Neural progenitor cell (in vitro differentiated cells): ENCODE data around the gene DCTN5. TPM values are rescaled to one million over a fixed set of nuclear protein-coding genes. Genes with fewer than 3 reads are reported as not detected.

Experiments used
- DNase-seq: peaks from one replicate; pipeline ENCODE4 v3.0.0-alpha.2; 2016; ENCODE audit warnings: low spot score
- H2AFZ ChIP-seq: fragments of 200-600 bp; sonication (generic); replicated peaks from 2 replicates; pipeline ENCODE4 v1.6.1; 2016; ENCODE audit warnings: antibody characterized with exemption
- H3F3A ChIP-seq: fragments of 200-600 bp; sonication (generic); 2 replicates; pipeline ENCODE4 v1.6.1; 2016; ENCODE audit warnings: antibody characterized with exemption, low read depth
- H3K27ac ChIP-seq: fragments of 200-600 bp; sonication (generic); 2 replicates; pipeline ENCODE4 v1.5.1; 2016; ENCODE audit warnings: mild to moderate bottlenecking
- H3K27me3 ChIP-seq: fragments of 200-600 bp; sonication (generic); 2 replicates; pipeline ENCODE4 v1.6.1; 2016; ENCODE audit warnings: mild to moderate bottlenecking, moderate library complexity
- H3K36me3 ChIP-seq: fragments of 200-600 bp; sonication (generic); 2 replicates; pipeline ENCODE4 v1.5.1; 2016
- H3K4me1 ChIP-seq: fragments of 200-600 bp; sonication (generic); 2 replicates; pipeline ENCODE4 v1.6.1; 2016; ENCODE audit warnings: mixed run types
- H3K4me2 ChIP-seq: fragments of 200-600 bp; sonication (generic); 2 replicates; pipeline ENCODE4 v1.6.1; 2016
- H3K4me3 ChIP-seq: fragments of 200-600 bp; sonication (generic); 2 replicates; pipeline ENCODE4 v1.5.1; 2016
- H3K79me2 ChIP-seq: fragments of 200-600 bp; sonication (generic); 2 replicates; pipeline ENCODE4 v1.6.1; 2016; ENCODE audit warnings: low read depth
- H3K9ac ChIP-seq: fragments of 200-600 bp; sonication (generic); 2 replicates; pipeline ENCODE4 v1.6.1; 2016
- H3K9me3 ChIP-seq: fragments of 200-600 bp; sonication (generic); 2 replicates; pipeline ENCODE4 v1.5.1; 2016; ENCODE audit warnings: low read depth
- H4K20me1 ChIP-seq: fragments of 200-600 bp; sonication (generic); 2 replicates; pipeline ENCODE4 v1.6.1; 2016; ENCODE audit warnings: low read depth
- H3K27ac Mint-ChIP-seq: 3 replicates; pipeline ENCODE4 v1.8.0; 2021; ENCODE audit warnings: mixed read lengths
- H3K27me3 Mint-ChIP-seq: 2 replicates; pipeline ENCODE4 v1.8.0; 2022; ENCODE audit warnings: low read depth, mild to moderate bottlenecking, inconsistent platforms, moderate library complexity, mixed read lengths; ENCODE audit not compliant: insufficient read depth
- H3K36me3 Mint-ChIP-seq: 3 replicates; pipeline ENCODE4 v1.8.0; 2021; ENCODE audit warnings: mixed read lengths
- H3K4me1 Mint-ChIP-seq: 3 replicates; pipeline ENCODE4 v1.8.0; 2021; ENCODE audit warnings: mixed read lengths
- H3K4me3 Mint-ChIP-seq: 3 replicates; pipeline ENCODE4 v1.8.0; 2021; ENCODE audit warnings: mild to moderate bottlenecking, moderate library complexity, mixed read lengths
- H3K9me3 Mint-ChIP-seq: 3 replicates; pipeline ENCODE4 v1.8.0; 2020; ENCODE audit warnings: mixed read lengths
- EZH2 ChIP-seq: fragments of 200-600 bp; sonication (generic); IDR thresholded peaks from 2 replicates; pipeline ENCODE4 v1.6.1; 2017; ENCODE audit warnings: antibody characterized with exemption, mild to moderate bottlenecking, moderate library complexity
- EZH2phosphoT487 ChIP-seq: fragments of 200-600 bp; sonication (generic); IDR thresholded peaks from 2 replicates; pipeline ENCODE4 v1.6.1; 2017; ENCODE audit warnings: antibody characterized with exemption
- total RNA-seq: library from RNA; depleted of rRNA; stranded (reverse); fragments of >200 nt; gene quantifications from 2 replicates; pipeline ENCODE4 v1.2.3, GENCODE V29; 2015; ENCODE audit warnings: low replicate concordance
- TF ChIP-seq, protein P1 (sequence below): fragments of 200-600 bp; sonication (generic); IDR thresholded peaks from 2 replicates; pipeline ENCODE4 v1.5.1; 2017; ENCODE audit warnings: antibody characterized with exemption, mild to moderate bottlenecking

Gene DCTN5
- total RNA-seq, 1 donor from 2014 or later = 35.7 TPM

DNA sequence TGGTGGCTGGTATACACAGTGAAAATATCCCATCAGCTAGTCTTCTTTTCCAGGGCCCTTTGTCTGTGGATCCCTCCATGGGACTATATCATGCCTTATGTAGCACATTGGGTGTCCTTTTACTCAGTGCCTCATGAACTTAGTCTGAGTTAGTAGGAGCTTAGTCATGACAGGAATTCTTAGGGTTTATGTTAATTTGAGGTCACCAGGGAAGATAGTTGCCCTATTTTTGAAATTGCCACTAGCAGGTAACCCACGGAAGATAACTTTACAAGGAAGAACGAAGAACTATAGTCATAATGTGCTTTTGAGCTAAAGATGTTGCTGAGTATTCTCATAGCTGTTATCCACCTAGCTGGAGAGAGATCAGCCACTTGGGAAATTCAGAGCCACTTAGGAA lies 22.7 kb downstream of the DCTN5 start:
- H3K36me3 Mint-ChIP-seq = peaks cover 35% of the 10 kb centered on the region
- H3K4me3 Mint-ChIP-seq = no peak overlapping the region

GRCh38 chr16:23666571-23667354 lies 25.5 kb downstream of the DCTN5 start:
- no peak overlapping the region for H2AFZ ChIP-seq
- H3K9me3 Mint-ChIP-seq = no peaks in the 10 kb centered on the region
- no peak overlapping the region for H3K4me3 Mint-ChIP-seq
- H3K27me3 ChIP-seq = no peaks in the 10 kb centered on the region
- no peaks in the 10 kb centered on the region for H3K4me1 Mint-ChIP-seq
- no peak for TF ChIP-seq EZH2
- no peak for TF ChIP-seq EZH2phosphoT487
- TF ChIP-seq, protein P1, sequence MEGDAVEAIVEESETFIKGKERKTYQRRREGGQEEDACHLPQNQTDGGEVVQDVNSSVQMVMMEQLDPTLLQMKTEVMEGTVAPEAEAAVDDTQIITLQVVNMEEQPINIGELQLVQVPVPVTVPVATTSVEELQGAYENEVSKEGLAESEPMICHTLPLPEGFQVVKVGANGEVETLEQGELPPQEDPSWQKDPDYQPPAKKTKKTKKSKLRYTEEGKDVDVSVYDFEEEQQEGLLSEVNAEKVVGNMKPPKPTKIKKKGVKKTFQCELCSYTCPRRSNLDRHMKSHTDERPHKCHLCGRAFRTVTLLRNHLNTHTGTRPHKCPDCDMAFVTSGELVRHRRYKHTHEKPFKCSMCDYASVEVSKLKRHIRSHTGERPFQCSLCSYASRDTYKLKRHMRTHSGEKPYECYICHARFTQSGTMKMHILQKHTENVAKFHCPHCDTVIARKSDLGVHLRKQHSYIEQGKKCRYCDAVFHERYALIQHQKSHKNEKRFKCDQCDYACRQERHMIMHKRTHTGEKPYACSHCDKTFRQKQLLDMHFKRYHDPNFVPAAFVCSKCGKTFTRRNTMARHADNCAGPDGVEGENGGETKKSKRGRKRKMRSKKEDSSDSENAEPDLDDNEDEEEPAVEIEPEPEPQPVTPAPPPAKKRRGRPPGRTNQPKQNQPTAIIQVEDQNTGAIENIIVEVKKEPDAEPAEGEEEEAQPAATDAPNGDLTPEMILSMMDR = no peak
- DNase-seq = no peak
- H3F3A ChIP-seq = no peaks in the 10 kb centered on the region
- H4K20me1 ChIP-seq = no peaks in the 10 kb centered on the region
- H3K9ac ChIP-seq = no peak overlapping the region
- H3K27ac Mint-ChIP-seq = no peak overlapping the region
- H3K4me2 ChIP-seq = no peak overlapping the region
- H3K36me3 Mint-ChIP-seq = peaks cover 28% of the 10 kb centered on the region
- H3K9me3 ChIP-seq = no peaks in the 10 kb centered on the region
- H3K27me3 Mint-ChIP-seq = no peaks in the 10 kb centered on the region
- no peaks in the 10 kb centered on the region for H3K4me1 ChIP-seq
- H3K27ac ChIP-seq = no peak overlapping the region
- H3K4me3 ChIP-seq = no peak overlapping the region
- no peaks in the 10 kb centered on the region for H3K36me3 ChIP-seq
- H3K79me2 ChIP-seq = no peaks in the 10 kb centered on the region

More for the DNA sequence above, 22.7 kb downstream of the DCTN5 start:
- TF ChIP-seq, protein P1 = no peak
- TF ChIP-seq EZH2phosphoT487 (no peak), EZH2 (no peak)
- DNase-seq = no peak
- Histone ChIP-seq H3K79me2 (no peaks in the 10 kb centered on the region), H3F3A (no peaks in the 10 kb centered on the region), H2AFZ (no peak overlapping the region), H3K27me3 (no peaks in the 10 kb centered on the region), H3K4me2 (no peak overlapping the region), H3K27ac (no peak overlapping the region), H3K36me3 (no peaks in the 10 kb centered on the region), H3K9ac (no peak overlapping the region), H3K4me3 (no peak overlapping the region), H4K20me1 (no peaks in the 10 kb centered on the region), H3K9me3 (no peaks in the 10 kb centered on the region), H3K4me1 (no peaks in the 10 kb centered on the region)
- no peaks in the 10 kb centered on the region for H3K27me3 Mint-ChIP-seq
- H3K27ac Mint-ChIP-seq = no peak overlapping the region
- H3K4me1 Mint-ChIP-seq = no peaks in the 10 kb centered on the region
- H3K9me3 Mint-ChIP-seq = no peaks in the 10 kb centered on the region

- H3K27me3 Mint-ChIP-seq = no peaks in the 10 kb centered on the region
- H3K27me3 ChIP-seq = no peaks in the 10 kb centered on the region
- no peak overlapping the region for H3K4me2 ChIP-seq
- no peaks in the 10 kb centered on the region for H3K36me3 ChIP-seq
- no peaks in the 10 kb centered on the region for H3K4me1 ChIP-seq
- no peaks in the 10 kb centered on the region for H4K20me1 ChIP-seq
- H3K27ac Mint-ChIP-seq = no peak overlapping the region
- no peak for DNase-seq
- H2AFZ ChIP-seq = no peak overlapping the region
- H3K4me3 Mint-ChIP-seq = no peak overlapping the region
- H3K9me3 ChIP-seq = no peaks in the 10 kb centered on the region
- H3F3A ChIP-seq = no peaks in the 10 kb centered on the region
- no peaks in the 10 kb centered on the region for H3K79me2 ChIP-seq
- H3K36me3 Mint-ChIP-seq = peaks cover 25% of the 10 kb centered on the region
- H3K27ac ChIP-seq = no peak overlapping the region
- no peaks in the 10 kb centered on the region for H3K4me1 Mint-ChIP-seq
- H3K4me3 ChIP-seq = no peak overlapping the region
- H3K9me3 Mint-ChIP-seq = no peaks in the 10 kb centered on the region
- H3K9ac ChIP-seq = no peak overlapping the region
- TF ChIP-seq EZH2 (no peak), EZH2phosphoT487 (no peak)
- TF ChIP-seq, protein P1 = no peak
Measured at GRCh38 chr16:23667355-23667659, 26.0 kb downstream of the DCTN5 start.
